BJ (cell line): ENCODE data around the gene NME3. TPM values are rescaled to one million over a fixed set of nuclear protein-coding genes. Genes with fewer than 3 reads are reported as not detected.

Experiments
- CTCF ChIA-PET: fragments of 350-600 bp; formaldehyde crosslinking; extraction: SDS; loops from one replicate; lab custom pipeline; 2021; ENCODE audit warnings: antibody characterized with exemption, inconsistent platforms; lab: Yijun Ruan, JAX
- POLR2A ChIA-PET: fragments of 300-600 bp; sonication (Branson Sonifier 250); formaldehyde crosslinking; extraction: SDS; loops from one replicate; lab custom pipeline; 2021; ENCODE audit warnings: antibody characterized with exemption; lab: Charles Lee
- DNase-seq: peaks from one replicate; pipeline ENCODE4 v3.0.0-alpha.2; 2011; ENCODE audit warnings: low read depth
- H3K27me3 ChIP-seq: 2 replicates; pipeline ENCODE4 v1.6.0; 2011; ENCODE audit warnings: low read length; ENCODE audit not compliant: control insufficient read depth, insufficient read depth
- H3K36me3 ChIP-seq: 2 replicates; pipeline ENCODE4 v1.5.1; 2011; ENCODE audit warnings: low read length; ENCODE audit not compliant: control insufficient read depth, insufficient read depth
- H3K4me3 ChIP-seq: 2 replicates; pipeline ENCODE4 v1.5.1; 2011; ENCODE audit warnings: low read depth, mild to moderate bottlenecking, control low read depth, low read length
- polyA plus RNA-seq: library from polyadenylated mRNA; depleted of rRNA; stranded (reverse); fragments of >200 nt; gene quantifications from 2 replicates; pipeline ENCODE4 v1.2.3, GENCODE V29; 2011
- TF ChIP-seq, protein P1 (sequence below): IDR thresholded peaks from 2 replicates; pipeline ENCODE4 v1.5.1; 2011; ENCODE audit warnings: low read depth, mild to moderate bottlenecking, control low read depth, inconsistent platforms, low read length, moderate library complexity; ENCODE audit not compliant: insufficient read depth

NME3 gene
- polyA plus RNA-seq, 1 experiment, result 34.3 TPM

DNA sequence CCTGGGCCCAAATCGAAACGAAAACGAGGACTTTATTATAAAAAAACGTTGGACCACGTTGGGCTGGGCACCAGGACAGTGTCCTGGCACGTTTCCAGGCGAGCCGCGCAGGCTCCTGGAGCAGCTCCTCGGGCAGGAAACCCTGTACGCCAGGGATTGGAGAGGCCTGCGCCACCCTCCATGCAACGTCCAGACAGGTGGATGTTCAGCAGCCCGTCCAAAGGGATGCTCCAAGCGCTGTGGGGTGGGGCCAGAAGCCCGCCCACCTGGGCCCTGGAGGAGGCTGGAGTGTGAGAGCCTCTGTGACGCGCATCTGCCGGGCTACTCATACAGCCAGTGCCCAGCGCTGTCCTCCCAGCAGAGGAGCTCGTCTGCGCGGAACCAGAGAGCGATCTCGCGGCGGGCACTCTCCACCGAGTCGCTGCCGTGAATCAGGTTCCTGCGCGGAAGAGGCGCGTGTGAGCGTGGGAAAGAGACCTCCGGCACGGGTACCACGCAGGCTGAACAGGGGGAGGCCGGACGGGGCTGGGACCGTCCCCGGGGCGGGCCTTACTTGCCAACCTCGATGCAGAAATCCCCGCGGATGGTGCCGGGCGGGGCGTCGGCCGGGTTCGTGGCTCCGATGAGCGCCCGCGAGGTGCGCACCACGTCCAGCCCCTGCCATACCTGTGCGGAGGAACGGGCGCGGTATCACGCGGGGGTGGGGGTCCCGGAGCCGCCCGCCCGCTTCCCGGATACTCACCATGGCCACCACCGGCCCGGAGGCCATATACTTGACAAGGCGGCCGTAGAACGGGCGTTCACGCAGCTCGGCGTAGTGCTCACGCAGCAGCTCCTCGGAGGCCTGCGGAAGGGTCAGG lies 785 bp downstream of the NME3 start:
- POLR2A ChIA-PET, result interaction anchor here (0.6 kb wide), 1 partner anchor 12 kb away, joined by 3 read pairs; the partner anchor contains the start of gene NUBP2

DNA sequence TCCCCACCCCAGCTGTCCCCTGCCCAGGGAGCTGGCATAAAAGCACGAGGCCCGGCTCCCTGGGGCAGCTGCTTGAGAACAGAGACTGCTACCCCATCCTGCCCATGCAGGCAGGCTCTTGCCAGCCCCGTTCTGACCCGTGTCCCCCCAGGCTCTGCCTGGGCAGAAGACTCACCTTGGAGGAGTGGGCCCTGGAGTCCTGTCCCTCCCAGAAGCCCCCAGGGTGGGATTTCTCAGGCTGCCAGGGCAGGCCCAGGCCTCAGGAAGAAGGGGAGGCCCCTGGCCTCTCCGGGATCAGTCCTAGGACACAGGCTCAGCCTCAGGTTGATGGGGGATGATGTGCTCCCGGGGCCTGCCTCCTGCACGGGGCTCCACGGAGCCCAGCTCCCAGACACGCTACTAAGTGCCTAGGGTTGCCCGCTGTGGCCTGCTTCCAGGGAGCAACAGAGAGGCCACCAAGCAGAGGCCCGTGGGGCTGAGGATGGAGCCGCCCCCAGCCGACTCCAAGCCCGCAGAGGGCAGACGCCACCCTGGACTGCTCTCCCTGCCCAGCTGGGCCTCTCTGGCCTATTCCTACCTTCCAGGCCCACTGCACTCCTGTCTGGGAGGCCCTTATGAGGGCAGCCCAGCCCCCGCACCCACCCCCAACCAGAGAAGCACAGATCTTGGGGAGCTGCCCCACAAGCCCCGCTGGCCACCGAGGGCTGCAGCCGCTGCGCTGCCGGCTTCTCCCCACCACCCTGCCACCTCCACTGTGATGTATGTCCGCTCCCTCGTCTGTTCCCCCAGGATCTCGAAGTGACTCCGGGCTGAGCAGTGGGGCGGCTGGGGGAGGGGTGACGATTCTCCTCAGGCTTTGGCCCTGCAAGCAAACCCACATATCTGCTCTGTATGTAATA lies 1.7 kb downstream of the NME3 start:
- POLR2A ChIA-PET, result no interaction called here
- TF ChIP-seq, protein P1, sequence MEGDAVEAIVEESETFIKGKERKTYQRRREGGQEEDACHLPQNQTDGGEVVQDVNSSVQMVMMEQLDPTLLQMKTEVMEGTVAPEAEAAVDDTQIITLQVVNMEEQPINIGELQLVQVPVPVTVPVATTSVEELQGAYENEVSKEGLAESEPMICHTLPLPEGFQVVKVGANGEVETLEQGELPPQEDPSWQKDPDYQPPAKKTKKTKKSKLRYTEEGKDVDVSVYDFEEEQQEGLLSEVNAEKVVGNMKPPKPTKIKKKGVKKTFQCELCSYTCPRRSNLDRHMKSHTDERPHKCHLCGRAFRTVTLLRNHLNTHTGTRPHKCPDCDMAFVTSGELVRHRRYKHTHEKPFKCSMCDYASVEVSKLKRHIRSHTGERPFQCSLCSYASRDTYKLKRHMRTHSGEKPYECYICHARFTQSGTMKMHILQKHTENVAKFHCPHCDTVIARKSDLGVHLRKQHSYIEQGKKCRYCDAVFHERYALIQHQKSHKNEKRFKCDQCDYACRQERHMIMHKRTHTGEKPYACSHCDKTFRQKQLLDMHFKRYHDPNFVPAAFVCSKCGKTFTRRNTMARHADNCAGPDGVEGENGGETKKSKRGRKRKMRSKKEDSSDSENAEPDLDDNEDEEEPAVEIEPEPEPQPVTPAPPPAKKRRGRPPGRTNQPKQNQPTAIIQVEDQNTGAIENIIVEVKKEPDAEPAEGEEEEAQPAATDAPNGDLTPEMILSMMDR, result no peak
- no peaks in the 10 kb centered on the region for H3K27me3 ChIP-seq
- no peak overlapping the region for H3K4me3 ChIP-seq
- CTCF ChIA-PET, result interaction anchor here (0.7 to 1.8 kb wide), 4 partner anchors 43 to 160 kb away, joined by 3 to 4 read pairs (median 3); partner anchors contain the start of gene MAPK8IP3
- DNase-seq, result no peak
- H3K36me3 ChIP-seq, result peaks cover 35% of the 10 kb centered on the region

More for the DNA sequence above, 785 bp downstream of the NME3 start:
- CTCF ChIA-PET, result interaction anchor here (1.3 to 1.8 kb wide), 2 partner anchors 61 to 64 kb away, joined by 3 to 4 read pairs; partner anchors contain the start of gene MAPK8IP3
- Histone ChIP-seq H3K4me3 (peak overlapping the region; percentile 92), H3K27me3 (no peaks in the 10 kb centered on the region), H3K36me3 (peaks cover 30% of the 10 kb centered on the region)
- DNase-seq, result no peak
- TF ChIP-seq, protein P1, result no peak

GRCh38 chr16:1768767-1769401 lies 2.5 kb downstream of the NME3 start:
- ChIA-PET POLR2A (no interaction called here), CTCF (interaction anchor here (0.7 to 1.8 kb wide), 4 partner anchors 44 to 161 kb away, joined by 3 to 4 read pairs (median 4); partner anchors contain the start of gene MAPK8IP3)
- Histone ChIP-seq H3K36me3 (peaks cover 38% of the 10 kb centered on the region), H3K4me3 (no peak overlapping the region), H3K27me3 (no peaks in the 10 kb centered on the region)
- DNase-seq, result no peak
- TF ChIP-seq, protein P1, result no peak

- no peaks in the 10 kb centered on the region for H3K27me3 ChIP-seq
- TF ChIP-seq, protein P1, result no peak
- H3K36me3 ChIP-seq, result peaks cover 38% of the 10 kb centered on the region
- H3K4me3 ChIP-seq, result no peak overlapping the region
- DNase-seq, result no peak
- ChIA-PET POLR2A (no interaction called here), CTCF (interaction anchor here (1.0 to 1.3 kb wide), 3 partner anchors 45 to 162 kb away, joined by 3 to 4 read pairs (median 3); no protein-coding TSS in a partner anchor)
Measured at GRCh38 chr16:1768061-1768766, 3.1 kb downstream of the NME3 start.
